Osteoblast (primary cell): ENCODE results near the gene AMFR. TPM values are rescaled to one million over a fixed set of nuclear protein-coding genes. Genes with fewer than 3 reads are reported as not detected.

Experiments used
- DNase-seq: peaks from one replicate; pipeline ENCODE4 v3.0.0; 2011; ENCODE audit warnings: low spot score, mixed read lengths; ENCODE audit not compliant: insufficient read length; ENCODE audit errors: missing footprints
- H2AFZ ChIP-seq: 2 replicates; pipeline ENCODE4 v1.6.0; 2011; ENCODE audit warnings: mild to moderate bottlenecking, low read length
- H3K27ac ChIP-seq: 2 replicates; pipeline ENCODE4 v1.5.1; 2011; ENCODE audit warnings: mild to moderate bottlenecking, low read depth, low read length, moderate library complexity
- H3K27me3 ChIP-seq: 2 replicates; pipeline ENCODE4 v1.6.0; 2012; ENCODE audit warnings: mild to moderate bottlenecking, control low read depth, inconsistent platforms, low read length, moderate library complexity; ENCODE audit not compliant: insufficient read depth
- H3K36me3 ChIP-seq: 2 replicates; pipeline ENCODE4 v1.5.1; 2011; ENCODE audit warnings: mild to moderate bottlenecking, low read length, control low read depth, moderate library complexity; ENCODE audit not compliant: insufficient read depth
- H3K4me1 ChIP-seq: 2 replicates; pipeline ENCODE4 v1.5.1; 2011; ENCODE audit warnings: mild to moderate bottlenecking, low read length, control low read depth, moderate library complexity; ENCODE audit not compliant: insufficient read depth
- H3K4me2 ChIP-seq: 2 replicates; pipeline ENCODE4 v1.6.0; 2011; ENCODE audit warnings: mild to moderate bottlenecking, low read length; ENCODE audit not compliant: insufficient read depth
- H3K4me3 ChIP-seq: fragments of 200-600 bp; sonication (generic); 3 replicates; pipeline ENCODE4 v1.5.1; 2012; ENCODE audit warnings: mild to moderate bottlenecking, low read length, inconsistent platforms; ENCODE audit not compliant: insufficient read depth
- H3K79me2 ChIP-seq: 2 replicates; pipeline ENCODE4 v1.6.0; 2012; ENCODE audit warnings: mild to moderate bottlenecking, low read length, control low read depth, inconsistent platforms; ENCODE audit not compliant: insufficient read depth
- H3K9me3 ChIP-seq: 2 replicates; pipeline ENCODE4 v1.5.1; 2011; ENCODE audit warnings: low read depth, low read length, control low read depth
- H4K20me1 ChIP-seq: 2 replicates; pipeline ENCODE4 v1.6.0; 2012; ENCODE audit warnings: mild to moderate bottlenecking, low read length, control low read depth; ENCODE audit not compliant: insufficient read depth
- total RNA-seq: library from RNA; depleted of rRNA; stranded (reverse); fragments of >200 nt; gene quantifications from 2 replicates; pipeline ENCODE4 v1.2.3, GENCODE V29; 2012
- TF ChIP-seq, protein P1 (sequence below): IDR thresholded peaks from 2 replicates; pipeline ENCODE4 v1.5.1; 2011; ENCODE audit warnings: mild to moderate bottlenecking, low read depth, low read length, moderate library complexity; ENCODE audit errors: extremely low read depth

The AMFR gene
- total RNA-seq, 1 donor = 339 TPM

DNA sequence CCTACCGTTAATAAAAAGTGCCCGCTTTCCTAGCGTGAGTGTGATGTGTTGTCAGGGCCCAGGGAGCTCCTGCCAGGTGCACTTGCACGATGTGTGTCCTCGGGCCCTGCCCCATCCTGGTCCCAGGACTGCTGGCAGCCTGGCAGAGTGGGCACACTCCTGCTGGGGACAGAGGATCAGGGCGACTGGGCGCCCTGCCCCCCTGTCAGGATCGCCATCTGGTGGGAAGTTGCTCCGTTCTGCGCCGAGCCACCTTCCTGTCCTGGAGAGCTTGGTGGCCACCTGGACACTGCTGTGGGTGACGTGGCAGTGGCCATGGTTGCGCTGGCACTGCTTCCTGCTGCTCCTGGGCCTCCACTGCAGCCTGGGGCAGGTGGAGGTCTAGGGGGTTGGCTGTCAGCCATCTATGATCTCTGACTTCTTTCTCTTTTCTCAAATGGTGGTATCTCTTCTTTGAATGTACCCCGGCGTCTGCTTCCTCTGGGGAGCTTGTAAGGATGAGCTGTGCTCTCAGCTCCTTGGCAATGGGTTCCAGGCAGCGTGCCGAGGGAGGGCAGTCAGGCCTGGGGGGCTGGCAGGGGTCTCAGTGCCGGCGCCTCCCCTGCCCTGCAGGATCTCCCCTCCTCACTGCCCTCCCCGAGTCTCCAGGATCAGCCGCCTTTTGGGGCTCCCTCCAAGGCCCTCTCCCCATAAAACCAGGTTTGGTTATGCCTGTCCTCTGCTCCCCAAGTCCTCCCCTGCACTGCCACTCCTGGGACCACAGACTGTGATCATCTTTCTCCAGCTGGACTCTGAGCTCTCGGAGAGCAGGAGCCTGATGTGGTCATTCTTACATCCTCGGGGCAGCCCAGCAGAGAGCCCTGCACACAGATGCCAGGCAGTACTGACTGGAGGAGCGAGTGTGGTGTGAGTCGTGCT lies 76.9 kb downstream of the AMFR start:
- H3K79me2 ChIP-seq = no peaks in the 10 kb centered on the region
- H3K4me1 ChIP-seq = no peaks in the 10 kb centered on the region
- H3K27ac ChIP-seq = no peak overlapping the region
- no peak overlapping the region for H3K4me2 ChIP-seq
- H3K4me3 ChIP-seq = no peak overlapping the region
- peak; percentile 85 for DNase-seq
- no peaks in the 10 kb centered on the region for H3K36me3 ChIP-seq
- H2AFZ ChIP-seq = no peak overlapping the region
- no peaks in the 10 kb centered on the region for H3K27me3 ChIP-seq
- no peaks in the 10 kb centered on the region for H4K20me1 ChIP-seq
- no peaks in the 10 kb centered on the region for H3K9me3 ChIP-seq
- TF ChIP-seq, protein P1, sequence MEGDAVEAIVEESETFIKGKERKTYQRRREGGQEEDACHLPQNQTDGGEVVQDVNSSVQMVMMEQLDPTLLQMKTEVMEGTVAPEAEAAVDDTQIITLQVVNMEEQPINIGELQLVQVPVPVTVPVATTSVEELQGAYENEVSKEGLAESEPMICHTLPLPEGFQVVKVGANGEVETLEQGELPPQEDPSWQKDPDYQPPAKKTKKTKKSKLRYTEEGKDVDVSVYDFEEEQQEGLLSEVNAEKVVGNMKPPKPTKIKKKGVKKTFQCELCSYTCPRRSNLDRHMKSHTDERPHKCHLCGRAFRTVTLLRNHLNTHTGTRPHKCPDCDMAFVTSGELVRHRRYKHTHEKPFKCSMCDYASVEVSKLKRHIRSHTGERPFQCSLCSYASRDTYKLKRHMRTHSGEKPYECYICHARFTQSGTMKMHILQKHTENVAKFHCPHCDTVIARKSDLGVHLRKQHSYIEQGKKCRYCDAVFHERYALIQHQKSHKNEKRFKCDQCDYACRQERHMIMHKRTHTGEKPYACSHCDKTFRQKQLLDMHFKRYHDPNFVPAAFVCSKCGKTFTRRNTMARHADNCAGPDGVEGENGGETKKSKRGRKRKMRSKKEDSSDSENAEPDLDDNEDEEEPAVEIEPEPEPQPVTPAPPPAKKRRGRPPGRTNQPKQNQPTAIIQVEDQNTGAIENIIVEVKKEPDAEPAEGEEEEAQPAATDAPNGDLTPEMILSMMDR = no peak

DNA sequence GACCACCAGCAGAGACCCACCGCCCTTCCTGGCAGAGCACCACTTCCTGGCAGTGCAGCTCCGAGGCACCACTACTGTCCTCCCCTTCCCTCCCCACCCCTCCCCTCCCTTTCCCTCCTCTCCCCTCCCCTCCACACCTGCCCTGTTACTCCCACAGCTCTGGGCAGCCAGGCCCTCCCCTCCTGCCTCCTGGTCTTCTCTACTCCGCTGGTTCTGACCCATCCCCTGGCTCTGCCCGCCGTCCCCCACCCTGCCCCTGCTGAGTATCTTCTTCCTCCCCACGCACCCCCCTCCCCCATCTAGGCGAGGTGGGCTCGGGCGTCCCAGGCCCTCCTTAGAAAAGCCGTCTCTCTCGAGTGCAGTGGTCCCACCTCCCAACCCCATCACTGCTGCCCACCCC lies 77.7 kb downstream of the AMFR start:
- Histone ChIP-seq H4K20me1 (no peaks in the 10 kb centered on the region), H3K4me2 (no peak overlapping the region), H3K9me3 (no peaks in the 10 kb centered on the region), H3K79me2 (no peaks in the 10 kb centered on the region), H3K4me1 (no peaks in the 10 kb centered on the region), H3K36me3 (no peaks in the 10 kb centered on the region), H3K4me3 (no peak overlapping the region), H3K27ac (no peak overlapping the region), H3K27me3 (no peaks in the 10 kb centered on the region), H2AFZ (no peak overlapping the region)
- DNase-seq = peak; percentile 34
- TF ChIP-seq, protein P1 = no peak

DNA sequence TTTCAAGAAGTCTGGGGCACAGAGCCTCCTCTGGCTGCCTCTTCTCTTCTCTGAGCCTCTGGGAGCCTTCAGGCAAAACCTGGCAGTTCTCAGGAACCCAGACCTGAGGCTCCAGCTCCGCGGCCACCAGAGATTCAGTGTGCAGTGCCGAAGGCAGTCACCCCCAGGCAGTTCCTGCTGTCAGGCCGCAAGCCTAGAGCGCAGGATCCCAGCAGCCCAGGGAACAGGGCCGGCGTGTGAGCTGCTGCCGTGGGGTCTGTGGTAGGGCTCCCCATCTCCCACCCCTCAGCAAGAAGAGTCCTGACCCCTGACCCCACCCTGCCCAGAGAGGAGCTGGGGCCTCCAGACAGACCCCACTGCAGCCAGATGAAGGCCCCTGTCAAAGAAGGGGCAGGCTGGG lies 78.2 kb downstream of the AMFR start:
- H2AFZ ChIP-seq = no peak overlapping the region
- DNase-seq = peak; percentile 87
- no peaks in the 10 kb centered on the region for H3K4me1 ChIP-seq
- H3K9me3 ChIP-seq = no peaks in the 10 kb centered on the region
- TF ChIP-seq, protein P1 = no peak
- H3K79me2 ChIP-seq = no peaks in the 10 kb centered on the region
- no peaks in the 10 kb centered on the region for H3K27me3 ChIP-seq
- H3K4me3 ChIP-seq = no peak overlapping the region
- no peak overlapping the region for H3K4me2 ChIP-seq
- no peak overlapping the region for H3K27ac ChIP-seq
- H4K20me1 ChIP-seq = no peaks in the 10 kb centered on the region
- H3K36me3 ChIP-seq = no peaks in the 10 kb centered on the region

DNA sequence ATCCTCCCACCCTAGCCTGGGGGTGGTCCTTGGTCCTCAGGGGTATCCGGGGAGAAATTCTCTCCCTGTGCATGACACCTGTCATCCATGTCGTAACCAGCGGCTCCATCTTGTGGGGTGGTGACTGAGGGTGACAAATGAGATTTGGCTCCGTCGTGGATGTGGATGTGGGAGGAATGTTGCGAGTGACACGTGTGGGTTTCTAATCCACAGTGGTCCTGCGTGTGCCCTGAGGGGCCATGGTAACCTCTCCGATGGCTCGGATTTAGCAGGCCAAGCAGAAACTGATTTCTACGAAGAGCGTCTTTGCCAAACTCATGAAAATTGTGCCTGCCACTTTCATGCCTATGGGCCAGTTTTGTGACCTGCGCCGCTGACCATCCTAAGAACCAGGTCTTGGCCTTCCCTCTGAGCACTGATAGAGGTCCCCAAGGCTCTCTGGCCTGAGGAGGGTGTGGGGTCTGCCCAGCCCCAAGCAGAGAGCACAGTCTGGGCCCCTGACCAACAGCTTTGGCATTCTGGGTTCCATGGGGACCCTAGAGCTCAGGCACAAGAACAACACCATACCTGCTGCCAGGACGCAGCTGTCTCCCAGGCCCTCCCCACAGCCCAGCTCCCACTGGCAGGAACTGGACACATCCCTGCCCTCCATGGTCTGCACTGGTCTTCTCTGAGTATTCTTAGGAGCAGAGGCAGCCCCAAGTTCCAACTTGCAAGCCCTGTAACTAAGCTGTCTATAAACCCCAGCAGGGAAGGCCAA lies 79.0 kb downstream of the AMFR start:
- Histone ChIP-seq H3K4me2 (no peak overlapping the region), H3K27me3 (no peaks in the 10 kb centered on the region), H3K27ac (no peak overlapping the region), H2AFZ (no peak overlapping the region), H3K79me2 (no peaks in the 10 kb centered on the region), H3K9me3 (no peaks in the 10 kb centered on the region), H3K4me3 (no peak overlapping the region), H3K36me3 (no peaks in the 10 kb centered on the region), H3K4me1 (no peaks in the 10 kb centered on the region), H4K20me1 (no peaks in the 10 kb centered on the region)
- TF ChIP-seq, protein P1 = no peak
- DNase-seq = peak; percentile 89
